GM21786 (cell line): ENCODE data around the gene LRRC8E.

Experiments used
- ATAC-seq: cut with Tn5 transposase; IDR thresholded peaks from one replicate; pipeline ENCODE4 v1.9.1; 2021; ENCODE audit not compliant: unreplicated experiment

LRRC8E gene

DNA sequence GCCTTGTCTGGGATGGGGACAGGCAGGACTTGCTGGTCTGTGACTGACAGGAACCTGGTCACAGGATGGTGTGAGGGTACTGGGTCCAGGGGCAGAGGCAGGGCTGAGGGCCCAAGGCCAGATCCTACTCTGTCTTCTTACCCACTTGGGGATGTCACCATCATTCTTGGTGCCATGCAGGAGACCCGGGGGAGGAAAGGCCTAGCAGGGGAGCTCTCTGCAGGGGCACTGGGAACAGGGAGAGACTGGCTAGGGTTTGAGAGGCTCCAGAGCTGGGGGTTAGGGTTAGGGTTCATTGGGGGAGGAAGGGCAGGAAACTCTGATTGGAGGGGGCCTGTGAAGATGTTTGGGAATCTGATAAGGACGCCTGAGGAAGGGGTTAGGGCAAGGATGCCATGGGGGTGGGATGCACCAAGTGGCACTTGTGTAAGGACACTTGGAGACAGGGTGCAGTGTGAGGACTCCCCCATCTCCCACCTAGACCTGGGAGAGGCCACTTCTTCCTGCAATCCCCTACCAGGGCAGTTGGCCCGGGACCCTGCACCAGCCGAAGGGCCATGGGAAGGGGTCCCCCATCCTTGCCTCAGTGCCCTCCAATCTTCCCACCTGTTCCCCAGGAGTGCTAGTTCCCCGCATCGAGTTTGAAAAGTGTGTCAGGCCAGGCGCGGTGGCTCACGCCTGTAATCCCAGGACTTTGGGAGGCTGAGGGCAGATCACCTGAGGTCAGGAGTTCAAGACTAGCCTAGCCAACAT is 21.0 kb upstream of the LRRC8E start:
- ATAC-seq: no peak

DNA sequence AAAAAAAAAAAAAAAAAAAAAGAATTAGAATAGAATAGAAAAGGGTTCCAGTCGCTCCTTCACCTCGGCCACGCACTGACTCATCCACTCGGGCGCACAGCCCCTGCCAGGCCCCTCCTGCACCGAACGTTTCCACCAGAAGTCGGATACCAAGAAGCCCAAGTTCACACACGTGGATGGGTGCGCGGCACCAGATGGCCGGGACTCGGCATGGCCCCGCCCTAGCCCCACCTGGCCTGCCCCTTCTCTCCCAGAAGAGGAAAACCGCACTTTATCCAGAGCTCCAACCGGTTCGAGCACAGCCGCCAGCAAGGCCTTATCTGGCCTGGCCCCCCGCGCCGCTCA is 20.0 kb upstream of the LRRC8E start:
- no peak for ATAC-seq

DNA sequence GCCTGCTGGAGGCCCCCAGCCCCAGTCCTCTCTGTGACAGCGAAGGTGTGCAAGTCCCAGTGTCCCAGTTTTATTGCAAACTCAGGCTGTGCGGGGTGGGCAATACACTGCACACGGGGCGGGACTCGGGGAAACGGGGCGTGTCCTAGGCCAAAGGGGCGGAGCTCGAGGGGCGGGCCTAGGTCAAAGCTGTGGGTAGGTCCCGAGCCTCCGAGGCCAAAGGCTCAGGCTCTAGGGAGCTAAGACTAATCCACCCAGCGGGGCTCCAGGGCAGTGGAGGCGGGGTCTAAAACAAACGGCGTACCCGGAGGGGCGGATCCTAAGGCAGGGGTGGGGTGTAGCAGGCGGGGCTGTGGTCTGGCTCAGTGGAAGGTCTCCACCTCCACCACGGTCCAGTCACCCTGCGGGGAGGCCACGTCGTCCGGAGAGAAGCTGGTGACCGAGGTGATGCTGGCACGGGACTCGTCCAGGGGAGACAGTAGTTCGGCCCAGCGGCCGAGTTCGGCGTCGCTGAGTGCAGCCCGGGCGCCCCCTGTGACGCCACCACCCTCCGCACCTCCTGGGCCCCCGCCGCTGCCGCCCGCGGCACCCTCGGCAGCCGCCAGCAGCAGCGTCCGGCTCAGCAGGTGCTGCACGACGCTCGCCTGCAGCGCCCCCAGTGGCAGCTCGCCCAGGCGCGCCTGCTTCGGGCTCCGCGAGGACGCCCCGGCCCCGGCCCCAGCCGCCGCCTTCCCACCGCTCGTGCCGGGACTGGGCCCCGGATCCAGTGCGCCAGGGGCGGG is 19.4 kb upstream of the LRRC8E start:
- peak; percentile 44 for ATAC-seq

DNA sequence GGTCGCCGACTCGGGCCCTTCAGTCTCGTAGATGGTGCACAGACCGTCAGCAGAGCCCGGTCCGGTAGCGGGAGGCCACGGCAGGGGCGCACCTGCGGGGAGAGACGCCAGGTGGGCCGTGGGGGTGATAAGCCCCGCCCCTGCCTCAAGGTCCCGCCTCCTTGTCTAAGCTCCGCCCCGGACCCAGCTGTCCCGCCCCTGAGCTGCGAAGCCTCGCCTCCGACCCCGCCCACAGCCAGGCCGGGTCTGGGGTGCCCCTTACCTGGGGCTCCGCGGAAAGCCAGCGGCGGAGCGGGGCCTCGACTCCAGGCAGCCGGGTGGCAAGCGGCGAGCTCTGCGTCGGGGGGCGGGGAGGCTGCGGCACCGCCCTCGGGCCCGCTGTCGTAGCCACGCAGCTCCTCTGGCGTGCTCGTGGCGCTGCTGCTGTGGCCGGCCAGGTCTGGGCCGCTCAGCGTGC is 18.8 kb upstream of the LRRC8E start:
- peak; percentile 51 for ATAC-seq

DNA sequence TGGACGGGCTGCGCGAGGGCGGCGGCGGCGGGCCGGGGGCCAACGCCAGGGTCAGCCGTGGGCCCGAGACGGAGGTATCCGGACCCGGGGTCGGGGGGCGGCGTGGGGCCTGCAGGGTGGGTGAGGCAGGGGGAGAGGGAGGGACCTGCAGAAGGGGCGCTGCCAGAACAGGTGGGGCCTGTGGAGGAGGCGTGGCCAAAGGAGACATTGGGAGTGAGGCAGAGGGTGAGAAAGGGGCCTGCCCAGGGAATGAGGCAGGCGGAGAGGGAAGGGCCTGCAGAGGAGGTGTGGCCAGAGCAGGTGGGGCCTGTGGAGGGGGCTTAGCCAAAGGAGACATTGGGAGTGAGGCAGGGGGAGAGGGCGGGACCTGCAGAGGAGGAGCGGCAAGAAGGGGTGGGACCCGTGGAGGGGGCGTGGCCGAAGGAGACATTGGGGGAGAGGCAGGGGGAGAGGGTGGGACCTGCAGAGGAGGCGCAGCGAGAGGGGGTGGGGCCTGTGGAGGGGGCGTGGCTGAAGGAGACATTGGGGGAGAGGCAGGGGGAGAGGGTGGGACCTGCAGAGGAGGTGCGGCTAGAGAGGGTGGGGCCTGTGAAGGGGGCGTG is 18.3 kb upstream of the LRRC8E start:
- ATAC-seq: no peak

DNA sequence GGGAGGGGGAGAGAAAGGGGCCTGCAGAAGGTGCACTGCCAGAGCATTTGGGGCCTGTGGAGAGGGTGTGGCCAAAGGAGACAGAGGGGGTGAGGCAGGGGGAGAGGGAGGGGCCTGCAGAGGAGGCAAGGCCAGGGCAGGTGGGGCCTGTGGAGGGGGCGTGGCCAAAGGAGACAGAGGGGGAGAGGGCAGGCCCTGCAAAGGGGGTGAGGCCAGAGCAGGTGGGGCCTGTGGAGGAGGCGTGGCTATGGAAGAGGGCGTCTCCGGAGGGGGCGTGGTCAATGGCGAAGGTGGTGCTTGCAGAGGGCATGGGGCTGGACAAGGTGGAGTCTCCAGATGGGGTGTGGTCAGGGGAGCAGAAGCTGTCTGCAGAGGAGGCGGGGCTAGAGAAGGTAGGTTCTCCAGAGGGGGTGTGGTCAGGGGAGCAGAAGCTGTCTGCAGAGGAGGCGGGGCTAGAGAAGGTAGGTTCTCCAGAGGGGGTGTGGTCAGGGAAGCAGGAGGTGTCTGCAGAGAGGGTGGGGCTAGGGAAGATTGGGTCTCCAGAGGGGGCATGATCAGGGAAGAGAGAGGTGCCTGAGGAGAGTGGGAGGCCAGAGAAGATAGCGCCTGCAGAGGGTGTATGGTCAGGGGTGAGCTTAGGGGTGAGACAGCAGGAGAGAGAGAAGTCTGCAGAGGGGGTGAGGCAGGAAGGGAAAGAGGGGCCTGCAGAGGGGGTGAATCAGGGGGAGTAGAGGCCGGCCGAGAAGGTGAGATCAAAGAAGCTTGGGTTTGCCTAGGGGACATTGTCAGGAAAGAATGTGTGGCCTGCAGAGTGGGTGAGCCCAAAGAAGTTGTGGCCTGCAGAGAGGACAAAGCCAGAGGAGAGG is 17.5 kb upstream of the LRRC8E start:
- no peak for ATAC-seq

DNA sequence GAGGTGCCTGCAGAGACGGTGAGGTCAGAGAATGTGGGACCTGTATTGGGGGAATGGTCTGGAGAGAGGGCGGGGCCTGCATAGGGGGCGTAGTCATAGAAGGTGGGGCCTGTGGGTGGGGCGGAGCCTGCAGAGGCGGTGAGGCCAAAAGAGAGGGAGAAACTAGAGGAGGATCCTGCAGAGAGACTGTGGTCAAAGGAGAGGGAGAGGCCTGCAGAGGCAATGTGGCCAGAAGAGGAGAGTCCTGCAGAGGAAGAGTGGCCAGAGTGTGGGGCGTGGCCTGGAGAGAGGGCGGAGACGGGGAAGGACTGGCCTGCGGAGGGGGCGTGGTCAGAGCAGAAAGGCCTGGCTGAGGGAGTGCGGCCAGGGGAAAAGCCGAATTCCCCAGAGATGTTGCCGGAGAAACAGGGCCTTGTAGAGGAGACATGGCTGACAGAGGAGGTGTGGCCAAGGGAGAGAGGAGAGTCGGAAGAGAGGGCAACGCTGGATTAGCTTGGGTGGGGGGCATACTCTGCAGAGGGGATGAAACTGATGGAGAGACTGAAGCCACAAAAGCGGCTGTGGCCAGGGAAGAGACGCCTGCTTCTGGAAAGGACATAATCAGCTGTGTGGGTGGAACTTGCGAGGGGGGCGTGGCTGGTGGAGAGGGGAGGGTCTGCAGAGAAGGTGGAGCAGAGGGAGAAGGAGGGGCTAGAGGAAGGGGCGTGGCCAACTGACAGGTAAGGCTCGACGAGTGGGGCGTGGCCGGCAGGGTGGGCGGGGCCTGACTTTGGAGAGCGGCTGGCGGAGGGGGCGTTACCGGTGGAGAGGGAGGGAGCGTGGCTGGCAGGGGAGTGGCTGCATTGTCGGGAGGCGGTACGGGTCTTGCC is 16.6 kb upstream of the LRRC8E start:
- ATAC-seq: no peak

DNA sequence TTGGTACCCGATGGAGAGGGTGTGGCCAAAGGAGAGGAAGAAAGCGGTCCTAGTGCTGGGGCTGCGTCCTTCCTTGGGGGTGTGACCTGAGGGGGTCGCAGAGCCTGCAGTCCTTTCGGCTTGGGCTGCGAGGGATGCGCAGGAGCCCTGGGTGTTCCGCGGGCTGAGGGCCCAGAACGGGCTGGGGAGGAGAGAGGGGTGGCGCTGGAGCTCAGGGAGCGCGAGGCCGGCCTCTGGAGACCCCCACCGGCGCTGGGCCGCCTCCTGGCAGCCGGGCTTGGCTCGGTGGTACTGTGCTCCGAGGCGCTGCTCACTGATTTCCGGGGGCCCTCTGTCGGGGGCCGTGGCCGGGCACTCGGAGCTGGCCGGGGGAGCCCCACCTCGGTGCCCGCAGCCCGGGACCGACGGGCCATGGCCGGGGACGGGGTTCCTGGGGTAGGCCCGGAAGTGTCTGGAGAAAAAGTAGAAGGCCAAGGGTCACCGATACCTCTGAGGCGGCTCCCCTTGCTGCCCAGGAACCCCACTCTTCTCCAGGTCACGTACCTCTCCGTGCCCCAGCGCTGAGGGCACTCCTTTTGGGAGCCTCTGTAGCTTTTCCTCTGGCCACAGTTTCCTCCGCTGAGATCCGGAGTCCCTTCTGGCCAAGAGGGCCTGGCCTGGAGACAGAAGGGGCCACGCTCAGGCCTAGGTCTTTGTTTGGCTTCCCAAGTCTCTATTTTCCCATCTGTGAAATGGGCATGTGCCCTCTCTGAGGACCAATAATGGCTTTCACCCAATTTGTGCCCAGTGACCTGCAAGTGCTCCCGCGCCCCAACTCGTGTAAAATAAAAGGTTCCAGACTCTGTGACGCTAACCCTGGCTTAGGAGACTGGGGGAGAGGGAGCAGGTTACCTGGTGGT is 15.8 kb upstream of the LRRC8E start:
- no peak for ATAC-seq

DNA sequence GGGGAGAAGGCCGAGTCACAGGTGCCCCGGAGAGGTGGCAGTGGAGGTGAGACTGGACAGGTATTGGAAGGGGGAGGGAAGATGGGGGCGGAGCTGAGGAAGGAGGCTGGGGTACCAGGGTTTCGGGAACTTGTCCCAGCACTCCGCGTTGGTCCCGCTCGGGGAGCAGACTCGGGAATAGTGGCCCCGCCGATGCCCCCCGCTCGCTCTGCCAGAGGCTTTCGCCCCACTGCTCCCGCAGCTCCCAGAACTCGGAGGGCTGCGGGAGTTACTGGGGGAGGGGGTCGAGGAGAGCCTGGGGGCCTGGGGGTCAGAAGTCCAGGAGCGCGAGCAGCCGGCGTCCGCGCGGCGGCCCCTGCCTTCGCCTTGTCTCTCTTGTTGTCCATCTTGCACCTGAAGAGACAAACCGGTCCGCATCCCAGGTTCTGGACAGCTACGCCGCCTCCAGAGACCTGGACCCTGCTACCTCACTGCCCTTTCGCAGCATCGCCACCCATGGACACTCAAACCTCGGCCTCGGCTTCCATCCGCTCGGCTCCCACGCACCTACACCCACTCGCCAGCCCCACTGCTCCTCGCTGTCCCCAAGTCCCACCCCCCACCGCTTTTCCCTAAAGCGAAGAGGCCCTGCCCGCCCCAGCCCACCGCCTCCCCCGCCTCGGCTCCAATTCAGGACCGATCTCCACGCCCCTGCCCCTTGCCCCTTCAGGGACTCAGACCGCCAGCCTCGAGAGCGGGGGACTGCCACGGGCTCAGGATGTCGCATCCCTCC is 14.8 kb upstream of the LRRC8E start:
- no peak for ATAC-seq

DNA sequence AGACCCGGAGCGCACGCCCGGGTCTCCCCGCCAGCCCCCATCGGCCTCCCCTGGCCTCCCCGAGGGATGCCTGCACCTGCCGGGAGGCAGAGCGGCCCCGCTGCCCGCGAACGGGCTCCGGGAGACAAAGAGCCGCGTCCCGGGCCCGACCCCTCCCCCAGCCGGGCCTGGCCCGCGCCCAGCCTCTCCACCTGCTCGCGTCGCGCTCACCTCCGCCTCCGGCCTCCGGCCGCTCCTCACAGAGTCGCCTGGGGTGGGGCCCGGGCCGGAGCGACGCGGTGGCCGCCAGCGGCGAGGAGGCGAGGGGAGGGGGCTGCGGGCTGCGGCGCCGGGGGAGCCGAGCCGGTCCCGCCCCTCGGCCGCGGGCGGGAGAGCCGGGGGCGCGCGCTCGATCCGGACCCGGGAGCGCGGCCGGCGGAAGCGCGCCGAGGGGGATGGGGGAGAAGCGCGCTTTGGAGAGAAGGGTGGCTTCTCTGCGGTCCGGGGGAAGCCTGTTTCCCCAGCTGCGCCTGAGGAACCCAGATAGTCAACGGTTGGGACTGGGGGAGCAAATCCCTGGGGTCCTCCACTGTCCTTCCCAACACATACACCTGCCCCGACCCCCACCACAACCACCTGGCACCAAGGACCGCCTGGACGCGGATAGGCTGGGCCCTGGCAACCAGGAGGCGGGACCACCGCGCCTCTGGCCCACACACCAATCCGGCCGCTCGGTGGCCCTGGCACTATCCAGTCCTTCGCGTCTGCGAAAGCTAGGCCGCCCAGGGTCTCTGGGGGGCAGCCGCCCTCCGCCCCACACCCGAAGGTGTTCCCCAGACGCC is 14.0 kb upstream of the LRRC8E start, which contains the start of gene PRR36:
Gene PRR36 (minus strand): TSS at position 315 of the 821 bp plus-strand sequence. CDS start 701 bp downstream, outside the sequence.
- no peak for ATAC-seq

DNA sequence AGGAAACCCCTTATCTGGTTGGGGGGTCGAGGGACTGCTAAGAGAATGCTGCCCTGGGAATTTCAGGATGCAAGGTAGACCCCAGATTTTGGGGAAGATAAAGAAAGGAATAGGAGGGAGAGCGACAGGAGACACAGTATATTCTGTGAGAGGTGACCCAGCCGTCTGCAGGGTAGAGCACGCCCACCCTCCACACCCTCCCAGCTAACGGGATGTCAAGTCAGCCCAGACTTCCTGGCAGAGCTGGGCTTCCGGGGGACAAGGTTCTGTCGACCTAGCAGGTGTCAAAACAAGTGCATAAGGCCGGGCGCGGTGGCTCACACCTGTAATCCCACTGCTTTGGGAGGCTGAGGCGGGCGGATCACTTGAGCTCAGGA is 13.4 kb upstream of the LRRC8E start:
- no peak for ATAC-seq

DNA sequence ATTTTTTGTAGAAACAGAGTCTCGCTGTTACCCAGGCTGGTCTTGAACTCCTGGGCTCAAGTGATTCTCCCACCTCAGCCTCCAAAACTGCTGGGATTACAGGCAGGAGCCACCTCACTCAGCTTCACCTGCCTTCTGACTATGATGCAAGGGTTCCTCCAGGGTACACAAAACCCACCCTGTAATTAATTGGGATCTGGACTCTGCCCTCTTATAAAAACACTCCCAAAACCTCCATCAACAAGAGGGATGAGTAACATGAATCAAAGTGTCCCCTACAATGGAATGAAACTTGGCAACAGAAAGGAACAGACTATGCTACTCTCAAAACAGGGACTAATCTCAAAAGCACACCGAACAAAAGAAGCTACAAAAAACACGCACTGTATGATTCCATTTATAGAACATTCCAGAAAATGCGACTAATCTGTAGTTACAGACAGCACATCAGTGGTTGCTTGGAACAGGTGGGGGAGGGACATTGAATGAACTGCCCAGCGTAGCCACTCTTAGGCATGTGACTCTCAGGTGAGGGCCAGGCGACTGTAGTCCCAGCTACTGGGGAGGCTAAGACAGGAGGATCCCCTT is 11.0 kb upstream of the LRRC8E start:
- no peak for ATAC-seq

DNA sequence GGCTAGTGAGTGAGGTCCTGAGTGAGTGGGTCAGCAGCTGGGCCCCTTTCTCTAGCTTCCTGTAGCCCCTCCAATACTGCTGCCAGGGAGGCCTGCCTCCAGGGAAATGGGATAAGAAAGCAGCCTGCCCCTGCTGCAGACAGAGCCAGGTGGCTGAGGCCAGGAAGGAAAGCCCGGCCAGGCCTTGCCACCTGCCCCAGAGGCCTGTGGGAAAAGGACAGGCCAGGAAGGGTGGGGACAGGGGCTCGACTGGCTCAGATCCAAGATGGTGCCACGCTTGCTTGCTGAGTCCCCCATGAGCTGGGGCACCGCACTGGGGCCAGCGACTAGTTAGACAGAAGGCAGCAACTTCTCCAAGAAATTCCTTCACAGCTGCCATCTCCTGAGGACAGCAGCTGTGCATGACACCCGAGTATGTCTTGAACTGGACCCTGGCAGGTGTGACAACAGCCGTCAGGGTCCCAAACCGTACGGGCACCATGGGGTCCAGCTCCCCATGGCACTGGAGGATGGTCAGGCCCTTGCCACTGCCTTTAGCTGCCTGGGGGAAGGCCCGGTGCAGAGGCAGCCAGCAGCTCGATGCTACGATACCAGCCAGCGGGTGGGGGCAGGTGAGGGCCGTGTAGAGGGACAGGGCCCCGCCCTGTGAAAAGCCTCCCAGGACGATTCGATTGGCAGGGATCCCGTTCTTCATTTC is 9.1 kb upstream of the LRRC8E start:
- no peak for ATAC-seq

DNA sequence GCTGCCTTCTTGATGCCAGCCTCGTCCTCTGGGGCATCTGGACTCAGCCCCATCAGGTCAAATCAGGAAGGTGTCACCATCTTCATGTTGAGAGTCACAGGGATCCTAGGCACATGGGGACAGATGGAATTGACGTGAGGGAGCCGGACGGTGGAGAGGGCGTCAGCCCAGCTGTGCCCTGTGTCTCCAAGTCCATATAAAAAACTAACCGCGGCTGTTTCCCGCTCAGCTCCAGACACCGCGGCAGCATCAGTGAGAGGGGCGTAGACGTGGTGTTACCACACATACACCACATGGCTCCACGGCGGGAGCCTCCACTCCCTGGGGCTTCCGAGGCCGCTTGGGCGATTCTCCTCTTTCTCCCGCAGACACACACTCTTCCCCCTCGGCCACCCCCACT is 8.5 kb upstream of the LRRC8E start:
- no peak for ATAC-seq

DNA sequence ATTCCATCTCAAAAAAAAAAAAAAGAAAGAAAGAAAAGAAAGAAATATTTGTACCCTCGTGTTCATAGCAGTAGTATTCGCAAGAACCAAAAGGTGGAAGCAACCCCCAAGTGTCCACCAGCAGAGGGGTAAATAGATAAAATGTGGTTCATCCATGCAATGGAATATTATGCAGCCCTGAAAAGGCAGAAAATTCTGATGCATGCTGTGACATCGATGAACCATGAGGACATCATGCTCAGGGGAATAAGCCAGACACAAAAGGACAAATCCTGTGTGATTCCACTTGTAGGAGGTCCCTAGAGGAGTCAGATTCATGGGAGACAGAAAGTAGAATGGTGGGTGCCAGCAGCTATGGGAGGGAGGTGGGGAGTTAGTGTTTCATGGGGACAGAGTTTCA is 6.4 kb upstream of the LRRC8E start:
- no peak for ATAC-seq

DNA sequence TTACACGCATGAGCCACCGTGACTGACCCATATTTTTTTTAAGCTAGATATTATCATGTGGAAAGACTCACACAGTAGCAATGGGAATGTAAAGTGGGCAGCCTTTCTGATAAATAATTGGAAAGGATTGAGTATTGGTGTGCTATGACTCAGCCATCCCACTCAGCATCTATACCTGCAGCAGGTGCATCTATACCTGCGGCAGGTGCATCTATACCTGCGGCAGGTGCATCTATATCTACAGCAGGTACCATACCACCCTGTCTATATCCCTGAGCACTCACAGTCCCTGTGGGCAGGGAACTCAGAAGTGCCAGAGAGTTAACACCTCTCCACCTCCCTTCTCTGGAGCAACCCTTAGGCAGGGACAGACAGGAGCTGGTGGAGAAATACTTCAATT is 5.2 kb upstream of the LRRC8E start:
- ATAC-seq: no peak
